GM10266 (cell line): ENCODE data around the gene PSPC1.
"Not testable (repeated sequence)": the region's sequence is repeated elsewhere in the genome, so short reads cannot be mapped to it uniquely, and the experiment has no call there.

ENCODE experiments used
- DNase-seq: peaks from one replicate; pipeline ENCODE4 v3.0.0; 2012; ENCODE audit errors: extremely low spot score
- CTCF ChIP-seq: IDR thresholded peaks from 2 replicates; pipeline ENCODE4 v1.5.1; 2012; ENCODE audit warnings: mild to moderate bottlenecking, low read depth; ENCODE audit not compliant: control insufficient read depth, insufficient read depth; ENCODE audit errors: missing control alignments

Gene PSPC1, protein sequence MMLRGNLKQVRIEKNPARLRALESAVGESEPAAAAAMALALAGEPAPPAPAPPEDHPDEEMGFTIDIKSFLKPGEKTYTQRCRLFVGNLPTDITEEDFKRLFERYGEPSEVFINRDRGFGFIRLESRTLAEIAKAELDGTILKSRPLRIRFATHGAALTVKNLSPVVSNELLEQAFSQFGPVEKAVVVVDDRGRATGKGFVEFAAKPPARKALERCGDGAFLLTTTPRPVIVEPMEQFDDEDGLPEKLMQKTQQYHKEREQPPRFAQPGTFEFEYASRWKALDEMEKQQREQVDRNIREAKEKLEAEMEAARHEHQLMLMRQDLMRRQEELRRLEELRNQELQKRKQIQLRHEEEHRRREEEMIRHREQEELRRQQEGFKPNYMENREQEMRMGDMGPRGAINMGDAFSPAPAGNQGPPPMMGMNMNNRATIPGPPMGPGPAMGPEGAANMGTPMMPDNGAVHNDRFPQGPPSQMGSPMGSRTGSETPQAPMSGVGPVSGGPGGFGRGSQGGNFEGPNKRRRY

DNA sequence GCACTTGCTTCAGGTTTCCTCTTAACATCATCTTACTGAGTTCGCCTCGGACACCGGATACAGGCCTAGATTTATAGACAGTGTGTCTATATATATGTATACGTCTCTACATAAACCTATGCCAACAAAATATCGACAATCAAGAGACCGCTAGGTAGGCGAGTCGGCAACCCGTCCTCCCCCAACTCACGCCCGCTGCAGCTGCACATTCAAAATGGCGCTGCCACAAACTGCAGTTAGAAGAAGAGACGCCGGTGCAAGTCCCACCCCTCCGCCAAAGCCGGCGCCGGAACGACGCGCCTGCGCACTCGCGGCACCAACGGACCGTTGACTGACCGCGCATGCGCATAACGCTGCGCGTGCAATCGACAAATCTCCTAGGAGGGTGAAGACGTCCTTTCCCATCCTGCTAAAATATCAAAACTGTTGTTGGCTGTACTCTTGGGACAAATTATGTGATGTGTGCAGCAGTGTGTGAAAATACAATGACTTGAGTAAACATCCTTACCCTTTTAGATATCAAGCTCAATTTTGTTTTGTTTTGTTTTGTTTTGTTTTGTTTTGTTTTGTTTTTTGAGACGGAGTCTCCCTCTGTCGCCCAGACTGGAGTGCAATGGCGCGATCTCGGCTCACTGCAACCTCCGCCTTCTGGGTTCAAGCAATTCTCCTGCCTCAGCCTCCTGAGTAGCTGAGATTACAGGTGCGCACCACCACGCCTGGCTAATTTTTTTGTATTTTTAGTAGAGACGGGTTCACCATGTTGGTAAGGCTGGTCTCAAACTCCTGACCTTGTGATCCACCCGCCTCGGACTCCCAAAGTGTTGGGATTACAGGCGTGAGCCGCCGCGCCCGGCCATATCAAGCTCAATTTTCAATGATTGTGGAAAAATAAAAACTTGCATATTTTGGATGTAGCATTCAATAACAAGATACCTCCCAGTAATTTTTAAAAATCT is at the start of gene PSPC1:
Gene PSPC1 (minus strand): TSS at position 219 of the 956 bp plus-strand sequence. CDS start 188 bp downstream, at position 31.
- peak; percentile 96 for DNase-seq

DNA sequence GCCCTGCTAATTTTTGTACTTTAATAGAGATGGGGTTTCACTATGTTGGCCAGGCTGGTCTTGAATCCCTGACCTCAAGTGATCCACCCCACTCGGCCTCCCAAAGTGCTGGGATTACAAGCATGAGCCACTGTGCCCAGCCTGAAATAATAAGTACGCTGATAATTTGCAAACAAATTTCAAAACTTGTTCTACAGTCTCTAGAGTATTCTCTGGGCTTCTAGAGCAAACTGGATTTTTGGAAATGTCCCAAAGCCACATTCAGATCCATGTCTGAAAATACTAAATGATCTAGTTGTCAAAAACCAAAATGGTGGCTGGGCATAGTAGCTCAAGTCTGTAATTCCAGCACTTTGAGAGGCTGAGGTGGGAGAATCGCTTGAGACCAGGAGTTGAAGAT is 39.9 kb upstream of the PSPC1 start:
- DNase-seq: no peak
- TF ChIP-seq CTCF: no peak

- peak; percentile 49 for TF ChIP-seq CTCF
- no peak for DNase-seq
These were observed 35.6 kb upstream of the PSPC1 start for GRCh38 chr13:19818223-19818842.

DNA sequence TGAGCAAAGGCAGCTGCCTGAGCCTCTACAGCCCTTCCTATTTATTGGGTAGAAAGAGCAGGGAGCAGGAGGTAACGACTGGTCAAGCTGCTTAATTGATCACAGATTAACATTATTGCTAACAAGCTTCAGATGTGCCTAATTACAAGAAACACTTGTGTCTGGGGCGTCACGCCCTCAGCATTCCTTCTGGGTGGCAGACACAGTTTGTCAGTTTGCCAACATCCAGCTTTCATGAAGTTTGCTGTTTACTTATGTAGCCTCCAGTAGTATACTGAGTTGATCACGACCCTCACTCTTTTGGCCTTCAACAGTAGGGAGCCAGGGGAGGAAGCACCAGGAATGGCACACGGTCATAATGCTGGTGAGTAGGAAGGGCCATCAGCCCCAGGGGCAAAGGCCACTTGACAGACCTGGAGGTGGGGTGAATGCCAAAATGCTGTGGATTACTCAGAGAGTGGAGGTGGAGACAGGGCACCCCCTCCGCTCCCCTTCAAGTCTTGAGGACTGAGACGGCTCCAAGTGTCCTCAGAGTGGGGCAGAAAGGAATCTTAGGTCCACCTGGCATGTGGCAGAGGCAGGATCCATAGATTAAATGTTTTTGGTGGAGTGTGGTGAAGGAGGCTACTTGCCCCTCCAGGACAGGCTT is 34.9 kb upstream of the PSPC1 start:
- DNase-seq: no peak
- TF ChIP-seq CTCF: no peak

- TF ChIP-seq CTCF: no peak
- no peak for DNase-seq
These were observed 34.4 kb upstream of the PSPC1 start for GRCh38 chr13:19817106-19817505.

DNA sequence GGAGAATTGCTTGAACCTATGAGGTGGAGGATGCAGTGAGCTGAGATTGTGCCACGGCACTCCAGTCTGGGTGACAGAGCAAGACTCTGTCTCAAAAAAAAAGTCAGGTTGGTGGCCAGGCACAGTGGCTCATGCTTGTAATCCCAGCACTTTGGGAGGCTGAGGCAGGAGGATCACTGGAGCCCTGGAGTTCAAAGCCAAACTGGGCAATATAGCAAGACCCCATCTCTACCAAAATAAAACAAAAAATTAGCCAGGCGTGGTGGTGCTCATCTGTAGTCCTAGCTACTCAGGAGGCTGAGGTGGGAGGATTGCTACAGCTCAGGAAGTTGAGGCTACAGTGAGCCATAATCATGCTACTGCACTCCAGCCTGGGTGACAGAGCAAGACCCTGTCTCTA is 33.1 kb upstream of the PSPC1 start:
- DNase-seq: not testable (repeated sequence)

- no peak for TF ChIP-seq CTCF
These were observed 28.5 kb upstream of the PSPC1 start for GRCh38 chr13:19810996-19811881.

More at GRCh38 chr13:19810996-19811881, 28.5 kb upstream of the PSPC1 start:
- DNase-seq: no peak
